ENCODE data around the gene RB1. TPM values are rescaled to one million over a fixed set of nuclear protein-coding genes. Genes with fewer than 3 reads are reported as not detected.
A peak's percentile ranks its signal among the peaks of the same experiment; 100 is the strongest.

Gene RB1
- total RNA-seq, 3 donors from 2014 or later (not counting 1 experiment from before 2014, with no cell fraction given) = 25.5 to 28.3 (median 26.9) TPM

DNA sequence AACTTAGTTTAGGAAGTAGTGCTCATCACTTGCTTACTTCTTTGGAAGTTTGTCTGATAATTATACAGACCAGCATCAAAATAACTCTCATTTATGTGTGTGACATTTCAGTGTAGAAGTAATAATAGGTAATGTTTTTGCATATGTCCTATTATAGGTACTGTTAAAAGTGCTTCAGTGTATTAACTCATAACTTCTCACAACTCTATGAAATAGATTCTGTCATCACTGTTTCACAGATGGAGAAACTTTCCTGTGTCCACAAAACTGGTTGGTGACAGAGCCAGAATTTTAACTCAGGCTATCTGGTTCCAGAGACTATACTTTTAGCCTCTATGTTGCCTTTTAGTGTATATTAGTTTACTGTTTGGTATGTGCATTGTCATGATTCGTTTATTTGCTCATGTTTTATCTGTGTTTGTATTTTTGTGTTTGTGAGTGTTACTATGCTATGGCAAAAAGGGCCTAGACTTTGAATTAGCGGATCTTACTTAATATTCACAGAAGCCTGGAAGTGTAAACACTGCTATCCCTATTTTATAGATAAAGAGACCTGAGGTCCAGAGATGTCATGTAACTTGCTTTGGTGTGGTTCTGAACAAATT lies 96.6 kb downstream of the RB1 start:
- no peak for TF ChIP-seq CTCF (IDR thresholded peaks at IDR 0.05)
- intact Hi-C loops (cut with micrococcal nuclease) = loop anchor here (5.0 kb wide), 3 partner anchors 162 to 243 kb away; no protein-coding TSS in a partner anchor
- Histone ChIP-seq H3K27ac (ENCODE audit: low read length) (no peak overlapping the region), H3K9me3 (ENCODE audit: control insufficient read depth, insufficient read depth, low read length) (no peaks in the 10 kb centered on the region), H3K4me1 (ENCODE audit: control insufficient read depth, insufficient read depth, low read length) (peaks cover 21% of the 10 kb centered on the region), H3K36me3 (ENCODE audit: control insufficient read depth, insufficient read depth, low read length) (no peaks in the 10 kb centered on the region), H3K4me3 (ENCODE audit: low read length) (no peak overlapping the region), H3K27me3 (ENCODE audit: control insufficient read depth, insufficient read depth, low read length) (no peaks in the 10 kb centered on the region)
- Mint-ChIP-seq H3K27me3 (ENCODE audit: low read depth in 2 of 2) (no peaks in the 10 kb centered on the region), H3K4me3 (no peak overlapping the region), H3K4me1 (peaks cover 37 to 44% of the 10 kb centered on the region in 2 donors), H3K27ac (peak overlapping the region; percentile 69 to 79), H3K9me3 (no peaks in the 10 kb centered on the region), H3K36me3 (peaks cover 9% of the 10 kb centered on the region)
- WGBS (ENCODE audit: insufficient coverage) = 100% methylated on average over 1 of the region's 2 CpGs
- DNase-seq (no peak), ATAC-seq (no peak)

GRCh38 chr13:48400850-48401291 lies 97.3 kb downstream of the RB1 start:
- peak overlapping the region; percentile 69 to 79 for H3K27ac Mint-ChIP-seq
- intact Hi-C loops (cut with micrococcal nuclease) = loop anchor here (5.0 kb wide), 3 partner anchors 161 to 244 kb away; no protein-coding TSS in a partner anchor
- TF ChIP-seq CTCF (IDR thresholded peaks at IDR 0.05) = no peak
- no peaks in the 10 kb centered on the region for H3K36me3 ChIP-seq (ENCODE audit: control insufficient read depth, insufficient read depth, low read length)
- no peak overlapping the region for H3K4me3 ChIP-seq (ENCODE audit: low read length)
- H3K9me3 Mint-ChIP-seq = no peaks in the 10 kb centered on the region
- DNase-seq (peak in 1 of 2 donors; percentile 51), ATAC-seq (peak; percentile 20 to 48 (median 29))
- WGBS (ENCODE audit: insufficient coverage) = no CpG with 5 or more reads among the region's 1 CpG
- peaks cover 44 to 50% of the 10 kb centered on the region in 2 donors for H3K4me1 Mint-ChIP-seq
- peaks cover 2% of the 10 kb centered on the region for H3K36me3 Mint-ChIP-seq
- H3K4me3 Mint-ChIP-seq = peak overlapping the region; percentile 63
- no peaks in the 10 kb centered on the region for H3K27me3 Mint-ChIP-seq (ENCODE audit: low read depth in 2 of 2)
- peak overlapping the region; percentile 38 for H3K27ac ChIP-seq (ENCODE audit: low read length)
- no peaks in the 10 kb centered on the region for H3K27me3 ChIP-seq (ENCODE audit: control insufficient read depth, insufficient read depth, low read length)
- H3K4me1 ChIP-seq (ENCODE audit: control insufficient read depth, insufficient read depth, low read length) = peaks cover 21% of the 10 kb centered on the region
- H3K9me3 ChIP-seq (ENCODE audit: control insufficient read depth, insufficient read depth, low read length) = no peaks in the 10 kb centered on the region

GRCh38 chr13:48401480-48401879 lies 97.9 kb downstream of the RB1 start:
- H3K4me3 Mint-ChIP-seq = no peak overlapping the region
- Histone ChIP-seq H3K27ac (ENCODE audit: low read length) (peak overlapping the region; percentile 38), H3K27me3 (ENCODE audit: control insufficient read depth, insufficient read depth, low read length) (no peaks in the 10 kb centered on the region), H3K9me3 (ENCODE audit: control insufficient read depth, insufficient read depth, low read length) (no peaks in the 10 kb centered on the region), H3K4me3 (ENCODE audit: low read length) (no peak overlapping the region), H3K4me1 (ENCODE audit: control insufficient read depth, insufficient read depth, low read length) (peaks cover 21% of the 10 kb centered on the region), H3K36me3 (ENCODE audit: control insufficient read depth, insufficient read depth, low read length) (no peaks in the 10 kb centered on the region)
- peak in 1 of 2 donors; percentile 34 for DNase-seq
- no peak for ATAC-seq
- no peaks in the 10 kb centered on the region for H3K27me3 Mint-ChIP-seq (ENCODE audit: low read depth in 2 of 2)
- peak overlapping the region; percentile 69 to 79 for H3K27ac Mint-ChIP-seq
- no peak for TF ChIP-seq CTCF (IDR thresholded peaks at IDR 0.05)
- 0% methylated on average over 1 of the region's 2 CpGs for WGBS (ENCODE audit: insufficient coverage)
- intact Hi-C loops (cut with micrococcal nuclease) = loop anchor here (5.0 kb wide), 3 partner anchors 161 to 244 kb away; no protein-coding TSS in a partner anchor
- peaks cover 48 to 52% of the 10 kb centered on the region in 2 donors for H3K4me1 Mint-ChIP-seq
- no peaks in the 10 kb centered on the region for H3K36me3 Mint-ChIP-seq
- H3K9me3 Mint-ChIP-seq = no peaks in the 10 kb centered on the region

Data from natural killer cell (primary cell).